Adrenal gland (tissue), 5 donors: Measurements from ENCODE around the gene PPM1B.

Experiments
- POLR2A ChIP-seq, 2 donors: fragments of 450-650 bp; IDR thresholded peaks; one replicate each; pipeline ENCODE4 v1.6.1; 2017; ENCODE audit warnings: antibody characterized with exemption in 2 of 2, mild to moderate bottlenecking in 2 of 2, moderate library complexity in 1 of 2
- TF ChIP-seq, protein P1 (sequence below), 6 experiments: fragments of 450-650 bp in 4 of 6; fragments of 200-600 bp in 2 of 6; sonication (generic) in 1 of 6; IDR thresholded peaks; 1 replicate in 5 of 6; 2 replicates in 1 of 6; pipeline versions ENCODE4 v1.5.1 to v1.8.0; 2016 to 2021; ENCODE audit warnings: antibody characterized with exemption in 6 of 6, mild to moderate bottlenecking in 2 of 6, moderate library complexity in 1 of 6
- donor health status: DM: no; HTN: no; CAD: no.

DNA sequence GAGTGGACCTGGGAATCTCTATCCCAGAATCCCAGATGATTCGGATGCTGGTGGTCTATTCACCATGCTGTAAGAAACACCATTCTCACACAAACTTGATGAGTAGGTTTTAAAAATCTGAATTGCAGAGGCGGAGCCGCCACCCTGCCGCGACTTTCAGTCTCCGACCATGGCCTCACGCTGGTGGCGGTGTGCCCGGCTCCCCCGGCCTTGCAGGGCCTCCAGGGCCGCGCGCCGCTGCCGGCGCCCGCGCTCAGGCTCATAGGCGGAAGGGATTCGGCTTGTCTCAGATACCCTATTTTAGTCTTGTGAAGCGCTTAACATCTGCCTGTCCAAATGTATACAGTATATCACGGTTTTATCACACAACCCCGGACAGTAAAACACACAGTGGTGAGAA is 2.6 kb upstream of the PPM1B start:
- no peak for TF ChIP-seq POLR2A (IDR thresholded peaks at IDR 0.05)
- TF ChIP-seq, protein P1, sequence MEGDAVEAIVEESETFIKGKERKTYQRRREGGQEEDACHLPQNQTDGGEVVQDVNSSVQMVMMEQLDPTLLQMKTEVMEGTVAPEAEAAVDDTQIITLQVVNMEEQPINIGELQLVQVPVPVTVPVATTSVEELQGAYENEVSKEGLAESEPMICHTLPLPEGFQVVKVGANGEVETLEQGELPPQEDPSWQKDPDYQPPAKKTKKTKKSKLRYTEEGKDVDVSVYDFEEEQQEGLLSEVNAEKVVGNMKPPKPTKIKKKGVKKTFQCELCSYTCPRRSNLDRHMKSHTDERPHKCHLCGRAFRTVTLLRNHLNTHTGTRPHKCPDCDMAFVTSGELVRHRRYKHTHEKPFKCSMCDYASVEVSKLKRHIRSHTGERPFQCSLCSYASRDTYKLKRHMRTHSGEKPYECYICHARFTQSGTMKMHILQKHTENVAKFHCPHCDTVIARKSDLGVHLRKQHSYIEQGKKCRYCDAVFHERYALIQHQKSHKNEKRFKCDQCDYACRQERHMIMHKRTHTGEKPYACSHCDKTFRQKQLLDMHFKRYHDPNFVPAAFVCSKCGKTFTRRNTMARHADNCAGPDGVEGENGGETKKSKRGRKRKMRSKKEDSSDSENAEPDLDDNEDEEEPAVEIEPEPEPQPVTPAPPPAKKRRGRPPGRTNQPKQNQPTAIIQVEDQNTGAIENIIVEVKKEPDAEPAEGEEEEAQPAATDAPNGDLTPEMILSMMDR (IDR thresholded peaks at IDR 0.05) = no peak
